Natural killer cell (primary cell): ENCODE data around the gene NEURL1B. TPM values are rescaled to one million over a fixed set of nuclear protein-coding genes. Genes with fewer than 3 reads are reported as not detected.

Source experiments
- ATAC-seq, 3 donors: fragments of 150-1000 bp in 2 of 3; fragments of 200-7000 bp in 1 of 3; cut with Tn5 transposase; 1 replicate in 1 of 3; 2 replicates in 2 of 3; pipeline ENCODE4 v1.10.0; 2021; ENCODE audit warnings: mild to moderate bottlenecking in 2 of 3, moderate library complexity in 2 of 3
- DNase-seq, 2 donors: peaks; one replicate each; pipeline versions ENCODE4 v3.0.0 to v3.0.0-alpha.2; 2013 to 2021; ENCODE audit warnings: mixed read lengths in 1 of 2
- H3K27ac ChIP-seq: one replicate; pipeline ENCODE4 v1.5.1; 2013; ENCODE audit warnings: mild to moderate bottlenecking, low read length
- H3K27me3 ChIP-seq: one replicate; pipeline ENCODE4 v1.6.1; 2013; ENCODE audit warnings: low read length; ENCODE audit not compliant: control insufficient read depth, insufficient read depth
- H3K36me3 ChIP-seq: one replicate; pipeline ENCODE4 v1.6.1; 2013; ENCODE audit warnings: low read length; ENCODE audit not compliant: control insufficient read depth, insufficient read depth
- H3K4me1 ChIP-seq: one replicate; pipeline ENCODE4 v1.6.1; 2013; ENCODE audit warnings: low read length; ENCODE audit not compliant: control insufficient read depth, insufficient read depth
- H3K4me3 ChIP-seq: one replicate; pipeline ENCODE4 v1.5.1; 2013; ENCODE audit warnings: low read length
- H3K9me3 ChIP-seq: one replicate; pipeline ENCODE4 v1.6.1; 2013; ENCODE audit warnings: low read length; ENCODE audit not compliant: control insufficient read depth, insufficient read depth
- H3K27ac Mint-ChIP-seq, 2 donors: one replicate each; pipeline ENCODE4 v1.8.0; 2022; ENCODE audit warnings: mild to moderate bottlenecking in 2 of 2, mixed read lengths in 2 of 2, moderate library complexity in 1 of 2
- H3K27me3 Mint-ChIP-seq, 2 donors: one replicate each; pipeline ENCODE4 v1.8.0; 2022; ENCODE audit warnings: low read depth in 2 of 2, mixed read lengths in 2 of 2
- H3K36me3 Mint-ChIP-seq: one replicate; pipeline ENCODE4 v1.8.0; 2022; ENCODE audit warnings: mixed read lengths
- H3K4me1 Mint-ChIP-seq, 2 donors: one replicate each; pipeline ENCODE4 v1.8.0; 2022; ENCODE audit warnings: mixed read lengths in 2 of 2
- H3K4me3 Mint-ChIP-seq: one replicate; pipeline ENCODE4 v1.8.0; 2022; ENCODE audit warnings: mild to moderate bottlenecking, moderate library complexity, mixed read lengths
- H3K9me3 Mint-ChIP-seq, 2 donors: one replicate each; pipeline ENCODE4 v1.8.0; 2022; ENCODE audit warnings: mixed read lengths in 2 of 2
- CTCF ChIP-seq: fragments of 200-600 bp; IDR thresholded peaks from one replicate; pipeline ENCODE4 v1.8.0; 2022; ENCODE audit warnings: antibody characterized with exemption
- WGBS: methylation state at CpG from one replicate; pipeline ENCODE4 v1.1.7; 2013; ENCODE audit warnings: missing lambda C conversion rate; ENCODE audit not compliant: insufficient coverage; 5-methylcytosine and 5-hydroxymethylcytosine counted together
- intact Hi-C: fragments of 100-400 bp; cut with micrococcal nuclease; formaldehyde crosslinking; loops from one replicate; pipeline ENCODE4 v1.14.2; 2022
- total RNA-seq, 4 donors: library from RNA; stranded (reverse); fragments of 120-200 nt in 1 of 4; gene quantifications; one replicate each; pipeline versions ENCODE4 v1.2.3 to v1.2.4, GENCODE V29; 2013 to 2022

NEURL1B gene
- total RNA-seq, 3 donors from 2014 or later (not counting 1 experiment from before 2014, with no cell fraction given) = 0.28 to 0.54 (median 0.45) TPM

DNA sequence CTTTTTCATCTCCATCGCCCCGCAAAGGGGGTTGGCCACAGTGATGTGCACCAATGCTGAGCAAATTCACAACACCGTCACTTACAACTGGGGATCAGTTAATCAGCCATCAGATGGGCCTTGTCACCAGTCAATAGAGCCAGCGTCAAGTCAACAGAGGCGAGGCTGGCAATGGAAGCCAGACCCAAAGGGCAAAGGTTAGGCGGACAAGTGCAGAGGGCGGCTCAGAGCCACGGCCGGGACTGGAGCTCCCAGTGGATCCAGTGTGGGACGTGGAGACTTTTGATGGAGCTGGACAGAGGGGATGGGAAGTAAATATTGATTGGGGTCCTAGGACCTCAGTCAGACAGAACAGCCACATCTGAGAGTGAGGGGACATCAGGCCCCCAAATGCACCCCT lies 84.2 kb downstream of the NEURL1B start:
- Histone ChIP-seq H3K27ac (no peak overlapping the region), H3K9me3 (no peaks in the 10 kb centered on the region), H3K4me3 (no peak overlapping the region), H3K27me3 (peaks cover 21% of the 10 kb centered on the region), H3K36me3 (no peaks in the 10 kb centered on the region), H3K4me1 (peaks cover 29% of the 10 kb centered on the region)
- Mint-ChIP-seq H3K4me1 (peaks cover 17 to 23% of the 10 kb centered on the region in 2 donors), H3K27ac (no peak overlapping the region), H3K9me3 (no peaks in the 10 kb centered on the region), H3K4me3 (no peak overlapping the region), H3K36me3 (no peaks in the 10 kb centered on the region), H3K27me3 (peaks cover 55 to 76% of the 10 kb centered on the region in 2 donors)
- DNase-seq (no peak), ATAC-seq (no peak)
- TF ChIP-seq CTCF = no peak
- intact Hi-C loops = no loop called here
- 97% methylated on average over 10 of the region's 10 CpGs for WGBS

DNA sequence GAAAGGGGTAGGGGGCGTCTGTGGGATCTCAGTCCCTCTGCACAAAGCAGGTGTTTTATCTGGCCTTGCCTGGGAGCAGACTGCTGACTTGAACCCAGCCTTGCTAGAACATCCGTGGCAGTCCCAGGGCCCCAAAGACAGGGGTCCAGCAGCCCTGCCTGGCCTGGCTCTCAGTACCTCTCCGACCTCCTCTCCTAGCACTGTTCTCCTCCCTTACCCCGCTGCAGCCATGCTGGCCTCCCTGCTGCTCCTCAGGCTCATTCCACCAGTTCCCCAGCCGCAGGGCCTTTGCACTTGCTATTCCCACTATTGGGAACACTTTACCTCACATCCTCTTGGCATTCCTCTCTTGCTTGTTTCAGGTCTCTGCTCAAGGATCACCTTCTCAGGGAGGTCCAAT lies 84.7 kb downstream of the NEURL1B start:
- Histone ChIP-seq H3K4me1 (peaks cover 27% of the 10 kb centered on the region), H3K27me3 (peaks cover 16% of the 10 kb centered on the region), H3K9me3 (no peaks in the 10 kb centered on the region), H3K4me3 (no peak overlapping the region), H3K36me3 (no peaks in the 10 kb centered on the region), H3K27ac (no peak overlapping the region)
- WGBS = 83% methylated on average over 5 of the region's 5 CpGs
- H3K4me1 Mint-ChIP-seq = peaks cover 17 to 23% of the 10 kb centered on the region in 2 donors
- H3K4me3 Mint-ChIP-seq = no peak overlapping the region
- H3K36me3 Mint-ChIP-seq = no peaks in the 10 kb centered on the region
- H3K9me3 Mint-ChIP-seq = no peaks in the 10 kb centered on the region
- H3K27me3 Mint-ChIP-seq = peaks cover 54 to 81% of the 10 kb centered on the region in 2 donors
- intact Hi-C loops = no loop called here
- no peak for TF ChIP-seq CTCF
- no peak for ATAC-seq
- DNase-seq = no peak
- no peak overlapping the region for H3K27ac Mint-ChIP-seq

DNA sequence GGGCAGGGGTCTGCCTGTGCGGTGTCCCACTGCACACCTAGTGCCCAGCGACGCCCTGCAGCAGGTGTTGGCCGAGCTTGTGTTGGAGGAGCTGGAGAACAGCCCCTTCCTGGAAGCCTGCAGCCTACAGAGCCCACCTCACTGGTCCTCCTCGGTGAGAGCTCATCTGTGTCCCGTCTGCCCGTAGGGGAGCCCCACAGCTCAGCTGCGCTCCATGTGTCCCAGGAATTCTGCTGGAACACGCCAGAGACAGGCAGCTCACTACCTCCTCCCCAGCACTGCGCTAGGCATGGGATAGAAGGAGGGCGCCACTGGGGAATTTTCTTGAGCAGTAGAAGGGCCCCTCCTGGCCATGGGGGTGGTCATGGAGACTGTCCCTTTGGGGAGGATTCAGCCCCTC lies 85.9 kb downstream of the NEURL1B start:
- Mint-ChIP-seq H3K36me3 (no peaks in the 10 kb centered on the region), H3K27ac (no peak overlapping the region), H3K4me1 (peaks cover 10 to 17% of the 10 kb centered on the region in 2 donors), H3K9me3 (no peaks in the 10 kb centered on the region), H3K27me3 (peaks cover 53 to 75% of the 10 kb centered on the region in 2 donors), H3K4me3 (no peak overlapping the region)
- H3K36me3 ChIP-seq = no peaks in the 10 kb centered on the region
- no peak for TF ChIP-seq CTCF
- intact Hi-C loops = no loop called here
- DNase-seq = no peak
- 92% methylated on average over 9 of the region's 11 CpGs for WGBS
- H3K4me1 ChIP-seq = peaks cover 15% of the 10 kb centered on the region
- H3K9me3 ChIP-seq = no peaks in the 10 kb centered on the region
- H3K27ac ChIP-seq = no peak overlapping the region
- no peak for ATAC-seq
- peaks cover 14% of the 10 kb centered on the region for H3K27me3 ChIP-seq
- no peak overlapping the region for H3K4me3 ChIP-seq

- no peaks in the 10 kb centered on the region for H3K9me3 ChIP-seq
- H3K4me3 Mint-ChIP-seq = no peak overlapping the region
- ATAC-seq (no peak), DNase-seq (no peak)
- H3K4me1 Mint-ChIP-seq = peaks cover 5 to 11% of the 10 kb centered on the region in 2 donors
- H3K4me1 ChIP-seq = peaks cover 10% of the 10 kb centered on the region
- H3K27me3 Mint-ChIP-seq = peaks cover 51 to 69% of the 10 kb centered on the region in 2 donors
- no peaks in the 10 kb centered on the region for H3K36me3 ChIP-seq
- no peak overlapping the region for H3K27ac ChIP-seq
- 91% methylated on average over 7 of the region's 7 CpGs for WGBS
- TF ChIP-seq CTCF = no peak
- intact Hi-C loops = no loop called here
- H3K27ac Mint-ChIP-seq = no peak overlapping the region
- H3K9me3 Mint-ChIP-seq = no peaks in the 10 kb centered on the region
- H3K36me3 Mint-ChIP-seq = no peaks in the 10 kb centered on the region
- no peak overlapping the region for H3K4me3 ChIP-seq
- peaks cover 14% of the 10 kb centered on the region for H3K27me3 ChIP-seq
Measured at GRCh38 chr5:172727551-172727950, 86.5 kb downstream of the NEURL1B start.
